ENCODE data around the gene ZNF613. TPM values are rescaled to one million over a fixed set of nuclear protein-coding genes. Genes with fewer than 3 reads are reported as not detected.

ZNF613 gene
- polyA plus RNA-seq, 1 experiment: 8.4 TPM

- H3K27me3 ChIP-seq (ENCODE audit: control insufficient read depth, insufficient read depth, low read length): no peaks in the 10 kb centered on the region
- no peak for DNase-seq (ENCODE audit: low read depth, low spot score)
- H3K27ac ChIP-seq (ENCODE audit: low read depth, low read length): no peak overlapping the region
- H3K4me3 ChIP-seq (ENCODE audit: low read depth, low read length): no peak overlapping the region
- ChIA-PET POLR2A (no interaction called here), CTCF (no interaction called here)
- TF ChIP-seq CTCF (IDR thresholded peaks at IDR 0.05; ENCODE audit: low read depth, low read length): no peak
- peaks cover 38% of the 10 kb centered on the region for H3K9me3 ChIP-seq (ENCODE audit: control insufficient read depth, insufficient read depth, low read length)
These were observed 5.3 kb upstream of the ZNF613 start for GRCh38 chr19:51921949-51922348.

GRCh38 chr19:51926426-51926783 is 867 bp upstream of the ZNF613 start:
- ChIA-PET CTCF (no interaction called here), POLR2A (no interaction called here)
- H3K9me3 ChIP-seq (ENCODE audit: control insufficient read depth, insufficient read depth, low read length): peaks cover 22% of the 10 kb centered on the region
- peak overlapping the region; percentile 61 for H3K27ac ChIP-seq (ENCODE audit: low read depth, low read length)
- TF ChIP-seq CTCF (IDR thresholded peaks at IDR 0.05; ENCODE audit: low read depth, low read length): no peak
- peak overlapping the region; percentile 93 for H3K4me3 ChIP-seq (ENCODE audit: low read depth, low read length)
- no peak for DNase-seq (ENCODE audit: low read depth, low spot score)
- no peaks in the 10 kb centered on the region for H3K27me3 ChIP-seq (ENCODE audit: control insufficient read depth, insufficient read depth, low read length)

DNA sequence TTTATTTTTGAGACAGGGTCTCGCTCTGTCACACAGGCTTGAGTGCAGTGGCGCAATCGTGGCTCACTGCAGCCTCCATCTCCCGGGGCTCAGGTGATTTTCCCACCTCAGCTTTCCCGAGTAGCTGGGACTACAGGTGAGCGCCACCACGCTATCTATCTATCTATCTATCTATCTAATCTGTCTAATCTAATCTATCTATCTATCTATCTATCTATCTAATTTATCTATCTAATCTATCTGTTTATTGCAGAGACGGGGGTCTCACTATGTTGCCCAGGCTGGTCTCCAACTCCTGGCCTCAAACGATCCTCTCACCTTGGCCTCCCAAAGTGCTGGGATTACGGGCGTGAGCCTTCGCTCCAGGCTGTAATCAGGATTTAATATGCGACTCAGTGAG is 587 bp downstream of the ZNF613 start:
- no peak for DNase-seq (ENCODE audit: low read depth, low spot score)
- Histone ChIP-seq H3K4me3 (ENCODE audit: low read depth, low read length) (peak overlapping the region; percentile 93), H3K27me3 (ENCODE audit: control insufficient read depth, insufficient read depth, low read length) (no peaks in the 10 kb centered on the region), H3K9me3 (ENCODE audit: control insufficient read depth, insufficient read depth, low read length) (peaks cover 17% of the 10 kb centered on the region; the same call in 1 of the 2 replicates), H3K27ac (ENCODE audit: low read depth, low read length) (no peak overlapping the region)
- TF ChIP-seq CTCF (IDR thresholded peaks at IDR 0.05; ENCODE audit: low read depth, low read length): no peak
- CTCF ChIA-PET: no interaction called here
- POLR2A ChIA-PET: no interaction called here

DNA sequence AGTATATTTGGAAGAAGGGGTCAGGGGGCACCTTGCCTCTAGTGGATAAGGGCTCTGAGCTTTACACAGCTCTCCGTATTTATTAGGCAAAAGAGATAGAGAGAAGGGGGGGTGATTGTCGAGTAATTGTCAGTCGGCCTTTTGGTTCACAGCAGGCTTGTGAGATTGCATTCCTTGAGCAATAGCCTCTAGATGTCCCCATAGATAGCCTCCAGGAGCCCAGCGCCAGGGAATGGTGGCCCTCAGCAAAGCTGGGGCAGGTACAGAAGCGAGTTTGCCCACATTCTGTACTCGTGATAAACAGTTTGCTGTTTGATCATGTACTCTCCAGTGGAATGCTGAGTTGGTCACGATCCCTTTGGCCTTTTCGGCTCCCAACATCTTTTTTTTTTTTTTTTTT is 4.6 kb downstream of the ZNF613 start:
- ChIA-PET POLR2A (no interaction called here), CTCF (no interaction called here)
- Histone ChIP-seq H3K9me3 (ENCODE audit: control insufficient read depth, insufficient read depth, low read length) (peaks cover 16% of the 10 kb centered on the region; the same call in 1 of the 2 replicates), H3K4me3 (ENCODE audit: low read depth, low read length) (no peak overlapping the region), H3K27me3 (ENCODE audit: control insufficient read depth, insufficient read depth, low read length) (no peaks in the 10 kb centered on the region), H3K27ac (ENCODE audit: low read depth, low read length) (no peak overlapping the region)
- TF ChIP-seq CTCF (IDR thresholded peaks at IDR 0.05; ENCODE audit: low read depth, low read length): no peak
- no peak for DNase-seq (ENCODE audit: low read depth, low spot score)

DNA sequence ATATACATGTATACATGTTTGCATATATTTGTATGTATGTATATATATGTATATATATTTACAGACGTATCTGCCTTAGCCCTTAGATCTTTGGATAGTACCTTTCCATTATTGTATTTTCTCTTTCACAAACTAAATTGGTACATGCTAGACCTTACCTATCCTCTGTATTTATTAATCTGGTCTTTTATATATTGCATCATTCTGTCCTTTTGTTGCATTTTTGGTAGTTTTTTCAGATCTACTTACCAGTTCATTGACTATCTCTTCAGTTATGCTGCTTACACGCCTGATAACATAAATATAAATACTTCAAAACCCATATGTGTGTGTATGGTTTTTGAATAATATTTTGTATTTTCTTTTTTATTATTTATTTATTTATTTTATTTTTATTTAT is 11.7 kb downstream of the ZNF613 start:
- no peak overlapping the region for H3K4me3 ChIP-seq (ENCODE audit: low read depth, low read length)
- no peak for DNase-seq (ENCODE audit: low read depth, low spot score)
- no peaks in the 10 kb centered on the region for H3K27me3 ChIP-seq (ENCODE audit: control insufficient read depth, insufficient read depth, low read length)
- ChIA-PET POLR2A (no interaction called here), CTCF (no interaction called here)
- H3K27ac ChIP-seq (ENCODE audit: low read depth, low read length): no peak overlapping the region
- no peak for TF ChIP-seq CTCF (IDR thresholded peaks at IDR 0.05; ENCODE audit: low read depth, low read length)
- H3K9me3 ChIP-seq (ENCODE audit: control insufficient read depth, insufficient read depth, low read length): peaks cover 29% of the 10 kb centered on the region

All from AG04450 (cell line).